IMR-90 (cell line): Measurements from ENCODE around the gene HEATR9. TPM values are rescaled to one million over a fixed set of nuclear protein-coding genes. Genes with fewer than 3 reads are reported as not detected.
"Not testable (repeated sequence)": the region's sequence is repeated elsewhere in the genome, so short reads cannot be mapped to it uniquely, and the experiment has no call there.

Experiments
- ATAC-seq: fragments of 200-7000 bp; cut with Tn5 transposase; 2 replicates; pipeline ENCODE4 v1.9.1; 2020; ENCODE audit warnings: low read depth, mild to moderate bottlenecking, moderate library complexity
- BruUV-seq: library from RNA; stranded (reverse); fragments of 400-500 nt; replicated peaks from 2 replicates; lab custom pipeline; 2021; lab: Mats Ljungman, UMichigan
- CTCF ChIA-PET: fragments of 300-600 bp; formaldehyde crosslinking; extraction: SDS; loops from one replicate; lab custom pipeline; 2021; ENCODE audit warnings: antibody characterized with exemption; lab: Yijun Ruan, JAX
- POLR2A ChIA-PET: fragments of 300-600 bp; sonication (Branson Sonifier 250); formaldehyde crosslinking; loops from one replicate; lab custom pipeline; 2022; ENCODE audit warnings: antibody characterized with exemption; ENCODE audit not compliant: unreplicated experiment; lab: Charles Lee
- DNase-seq: peaks from one replicate; pipeline ENCODE4 v3.0.0; 2013
- H2AFZ ChIP-seq: replicated peaks from 2 replicates; pipeline ENCODE3; 2013; ENCODE audit warnings: low read length, mild to moderate bottlenecking; ENCODE audit not compliant: poor library complexity
- H2AK5ac ChIP-seq: 2 replicates; pipeline ENCODE4 v1.6.1; 2013; ENCODE audit warnings: low read depth, low read length, inconsistent platforms
- H2AK9ac ChIP-seq: replicated peaks from 2 replicates; pipeline ENCODE3; 2013; ENCODE audit warnings: mild to moderate bottlenecking, low read depth, low read length, moderate library complexity; ENCODE audit not compliant: poor library complexity
- H2BK120ac ChIP-seq: 2 replicates; pipeline ENCODE4 v1.6.1; 2013; ENCODE audit warnings: low read depth, low read length, inconsistent platforms
- H2BK15ac ChIP-seq: 3 replicates; pipeline ENCODE4 v1.6.1; 2013; ENCODE audit warnings: low read depth, low read length, inconsistent platforms
- H2BK20ac ChIP-seq: 2 replicates; pipeline ENCODE4 v1.6.1; 2013; ENCODE audit warnings: low read depth, mild to moderate bottlenecking, inconsistent platforms, low read length, moderate library complexity
- H2BK5ac ChIP-seq: 2 replicates; pipeline ENCODE4 v1.6.1; 2013; ENCODE audit warnings: mild to moderate bottlenecking, low read depth, low read length, inconsistent platforms; ENCODE audit not compliant: poor library complexity, severe bottlenecking
- H3K14ac ChIP-seq: replicated peaks from 2 replicates; pipeline ENCODE4 v1.6.1; 2013; ENCODE audit warnings: low read depth, low read length, inconsistent platforms
- H3K18ac ChIP-seq: 2 replicates; pipeline ENCODE4 v1.6.1; 2013; ENCODE audit warnings: low read depth, low read length, control low read depth
- H3K23ac ChIP-seq: 2 replicates; pipeline ENCODE4 v1.6.1; 2013; ENCODE audit warnings: low read depth, low read length, inconsistent platforms
- H3K27ac ChIP-seq: 2 replicates; pipeline ENCODE4 v1.5.1; 2013; ENCODE audit warnings: mild to moderate bottlenecking, control low read depth, low read length; ENCODE audit not compliant: insufficient read depth
- H3K27me3 ChIP-seq: 2 replicates; pipeline ENCODE4 v1.6.1; 2013; ENCODE audit warnings: low read length; ENCODE audit not compliant: control insufficient read depth, insufficient read depth
- H3K36me3 ChIP-seq: 2 replicates; pipeline ENCODE4 v1.6.1; 2013; ENCODE audit warnings: low read length, mixed read lengths; ENCODE audit not compliant: control insufficient read depth, insufficient read depth
- H3K4ac ChIP-seq: 2 replicates; pipeline ENCODE4 v1.6.1; 2013; ENCODE audit warnings: low read depth, low read length, inconsistent platforms
- H3K4me1 ChIP-seq: 2 replicates; pipeline ENCODE4 v1.6.1; 2013; ENCODE audit warnings: low read length, mixed read lengths; ENCODE audit not compliant: control insufficient read depth, insufficient read depth
- H3K4me2 ChIP-seq: 2 replicates; pipeline ENCODE4 v1.6.1; 2013; ENCODE audit warnings: low read depth, mild to moderate bottlenecking, control low read depth, low read length, moderate library complexity
- H3K4me3 ChIP-seq: 2 replicates; pipeline ENCODE4 v1.5.1; 2013; ENCODE audit warnings: low read depth, mild to moderate bottlenecking, control low read depth, low read length, moderate library complexity; ENCODE audit not compliant: insufficient read depth
- H3K56ac ChIP-seq: 2 replicates; pipeline ENCODE4 v1.6.1; 2013; ENCODE audit warnings: low read length, inconsistent platforms; ENCODE audit not compliant: insufficient read depth; ENCODE audit errors: extremely low read depth
- H3K79me1 ChIP-seq, 2 experiments: 2 replicates each; pipeline ENCODE4 v1.6.1; 2013; ENCODE audit warnings: low read length in 2 of 2, inconsistent platforms in 1 of 2, low read depth in 1 of 2
- H3K9ac ChIP-seq: 2 replicates; pipeline ENCODE4 v1.6.1; 2013; ENCODE audit warnings: low read depth, low read length, control low read depth
- H3K9me1 ChIP-seq: 2 replicates; pipeline ENCODE4 v1.6.1; 2013; ENCODE audit warnings: low read length, inconsistent platforms; ENCODE audit not compliant: insufficient read depth
- H3K9me3 ChIP-seq: 2 replicates; pipeline ENCODE4 v1.6.1; 2013; ENCODE audit warnings: low read length; ENCODE audit not compliant: control insufficient read depth, insufficient read depth
- H4K20me1 ChIP-seq: 2 replicates; pipeline ENCODE4 v1.6.1; 2013; ENCODE audit warnings: low read length, inconsistent platforms; ENCODE audit not compliant: insufficient read depth
- H4K5ac ChIP-seq: 2 replicates; pipeline ENCODE4 v1.6.1; 2013; ENCODE audit warnings: mild to moderate bottlenecking, low read depth, low read length, control low read depth
- H4K8ac ChIP-seq, 2 experiments: 2 replicates each; pipeline ENCODE4 v1.6.1; 2013; ENCODE audit warnings: low read depth in 2 of 2, low read length in 2 of 2, control low read depth in 1 of 2, inconsistent platforms in 1 of 2
- H4K91ac ChIP-seq: 2 replicates; pipeline ENCODE4 v1.6.1; 2013; ENCODE audit warnings: low read depth, low read length, inconsistent platforms; ENCODE audit not compliant: insufficient read depth
- WGBS, 2 experiments: methylation state at CpG; one replicate each; pipeline versions ENCODE4 v1.1.5 to v1.1.7; 2013; ENCODE audit warnings: missing lambda C conversion rate in 2 of 2; ENCODE audit not compliant: insufficient read length in 1 of 2; ENCODE audit errors: extremely low coverage in 2 of 2; 5-methylcytosine and 5-hydroxymethylcytosine counted together
- dilution Hi-C: fragments of 300-500 bp; cut with HindIII; formaldehyde crosslinking; loops from one replicate; pipeline ENCODE4 v1.14.3; 2018; ENCODE audit warnings: low sequenced_read_pairs; ENCODE audit not compliant: unreplicated experiment
- in situ Hi-C: fragments of 300-500 bp; cut with MboI; formaldehyde crosslinking; loops from 3 replicates; pipeline ENCODE4 v1.14.3; 2019; ENCODE audit warnings: low sequenced_read_pairs, inconsistent platforms, mixed read lengths
- intact Hi-C: fragments of 100-400 bp; cut with micrococcal nuclease; formaldehyde crosslinking; loops from 2 replicates; pipeline ENCODE4 v1.10.0; 2022
- polyA plus RNA-seq, 3 experiments: library from polyadenylated mRNA; depleted of rRNA; stranded (reverse); fragments of >200 nt; gene quantifications; 2 replicates each; pipeline ENCODE4 v1.2.3, GENCODE V29; 2012; ENCODE audit warnings: low replicate concordance in 1 of 3
- total RNA-seq: library from RNA; depleted of rRNA; stranded (reverse); fragments of >200 nt; gene quantifications from 2 replicates; pipeline ENCODE4 v1.2.3, GENCODE V29; 2012

Gene HEATR9
- total and polyA plus RNA-seq, 2 of the 4 experiments (the other 2 are of a cell fraction), result not detected

DNA sequence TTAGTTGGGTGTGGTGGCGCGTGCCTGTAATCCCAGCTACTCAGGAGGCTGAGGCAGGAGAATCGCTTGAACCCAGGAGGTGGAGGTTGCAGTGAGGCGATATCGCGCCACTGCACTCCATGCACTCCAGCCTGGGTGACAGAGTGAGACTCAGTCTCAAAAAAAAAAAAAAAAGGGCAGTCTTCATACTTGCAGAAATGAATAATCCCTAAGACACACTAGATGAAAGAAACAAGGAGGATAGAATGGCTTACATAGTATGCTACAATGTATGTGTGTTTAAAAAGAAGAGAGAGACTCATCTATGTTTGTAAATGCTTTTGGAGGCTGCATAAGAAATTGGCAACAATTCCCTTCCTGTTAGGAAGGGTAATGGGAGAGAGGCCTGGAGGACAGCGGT, 29.1 kb upstream of the HEATR9 start:
- in situ Hi-C loops, H2BK15ac ChIP-seq, H2AK5ac ChIP-seq, H3K9ac ChIP-seq, ATAC-seq, H3K9me3 ChIP-seq, H2BK5ac ChIP-seq, H3K4ac ChIP-seq, H3K4me1 ChIP-seq, dilution Hi-C loops, H3K4me3 ChIP-seq, POLR2A ChIA-PET, H3K36me3 ChIP-seq, H4K20me1 ChIP-seq, H2AK9ac ChIP-seq, H3K27ac ChIP-seq, intact Hi-C loops, H2AFZ ChIP-seq, H3K79me1 ChIP-seq, H3K14ac ChIP-seq, H4K5ac ChIP-seq, BruUV-seq, DNase-seq, CTCF ChIA-PET, H4K8ac ChIP-seq, H3K27me3 ChIP-seq, H3K9me1 ChIP-seq, H2BK120ac ChIP-seq, H3K56ac ChIP-seq, H3K23ac ChIP-seq, H4K91ac ChIP-seq, H2BK20ac ChIP-seq, H3K4me2 ChIP-seq, H3K18ac ChIP-seq: not testable (repeated sequence)
- no CpG with 5 or more reads among the region's 7 CpGs for WGBS, 2 experiments
